Germinal center (tissue), 1 donor: ENCODE results near the gene EPM2AIP1.
"Not testable (repeated sequence)": the region's sequence is repeated elsewhere in the genome, so short reads cannot be mapped to it uniquely, and the experiment has no call there.

Source experiments
- DNase-seq: peaks from one replicate; pipeline ENCODE4 v3.0.0; 2012; ENCODE audit warnings: mixed read lengths, low spot score

EPM2AIP1 gene

DNA sequence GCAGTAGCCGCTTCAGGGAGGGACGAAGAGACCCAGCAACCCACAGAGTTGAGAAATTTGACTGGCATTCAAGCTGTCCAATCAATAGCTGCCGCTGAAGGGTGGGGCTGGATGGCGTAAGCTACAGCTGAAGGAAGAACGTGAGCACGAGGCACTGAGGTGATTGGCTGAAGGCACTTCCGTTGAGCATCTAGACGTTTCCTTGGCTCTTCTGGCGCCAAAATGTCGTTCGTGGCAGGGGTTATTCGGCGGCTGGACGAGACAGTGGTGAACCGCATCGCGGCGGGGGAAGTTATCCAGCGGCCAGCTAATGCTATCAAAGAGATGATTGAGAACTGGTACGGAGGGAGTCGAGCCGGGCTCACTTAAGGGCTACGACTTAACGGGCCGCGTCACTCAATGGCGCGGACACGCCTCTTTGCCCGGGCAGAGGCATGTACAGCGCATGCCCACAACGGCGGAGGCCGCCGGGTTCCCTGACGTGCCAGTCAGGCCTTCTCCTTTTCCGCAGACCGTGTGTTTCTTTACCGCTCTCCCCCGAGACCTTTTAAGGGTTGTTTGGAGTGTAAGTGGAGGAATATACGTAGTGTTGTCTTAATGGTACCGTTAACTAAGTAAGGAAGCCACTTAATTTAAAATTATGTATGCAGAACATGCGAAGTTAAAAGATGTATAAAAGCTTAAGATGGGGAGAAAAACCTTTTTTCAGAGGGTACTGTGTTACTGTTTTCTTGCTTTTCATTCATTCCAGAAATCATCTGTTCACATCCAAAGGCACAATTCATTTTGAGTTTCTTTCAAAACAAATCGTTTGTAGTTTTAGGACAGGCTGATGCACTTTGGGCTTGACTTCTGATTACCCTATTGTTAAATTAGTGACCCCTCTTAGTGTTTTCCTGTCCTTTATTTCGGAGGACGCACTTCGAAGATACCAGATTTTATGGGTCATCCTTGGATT, 674 bp upstream of the EPM2AIP1 start, which contains the start of gene MLH1:
Gene MLH1, plus strand, starts transcription at position 193 of the 958 bp plus-strand sequence. Its CDS starts 30 bp downstream, at position 223.
- peak; percentile 99 for DNase-seq

DNA sequence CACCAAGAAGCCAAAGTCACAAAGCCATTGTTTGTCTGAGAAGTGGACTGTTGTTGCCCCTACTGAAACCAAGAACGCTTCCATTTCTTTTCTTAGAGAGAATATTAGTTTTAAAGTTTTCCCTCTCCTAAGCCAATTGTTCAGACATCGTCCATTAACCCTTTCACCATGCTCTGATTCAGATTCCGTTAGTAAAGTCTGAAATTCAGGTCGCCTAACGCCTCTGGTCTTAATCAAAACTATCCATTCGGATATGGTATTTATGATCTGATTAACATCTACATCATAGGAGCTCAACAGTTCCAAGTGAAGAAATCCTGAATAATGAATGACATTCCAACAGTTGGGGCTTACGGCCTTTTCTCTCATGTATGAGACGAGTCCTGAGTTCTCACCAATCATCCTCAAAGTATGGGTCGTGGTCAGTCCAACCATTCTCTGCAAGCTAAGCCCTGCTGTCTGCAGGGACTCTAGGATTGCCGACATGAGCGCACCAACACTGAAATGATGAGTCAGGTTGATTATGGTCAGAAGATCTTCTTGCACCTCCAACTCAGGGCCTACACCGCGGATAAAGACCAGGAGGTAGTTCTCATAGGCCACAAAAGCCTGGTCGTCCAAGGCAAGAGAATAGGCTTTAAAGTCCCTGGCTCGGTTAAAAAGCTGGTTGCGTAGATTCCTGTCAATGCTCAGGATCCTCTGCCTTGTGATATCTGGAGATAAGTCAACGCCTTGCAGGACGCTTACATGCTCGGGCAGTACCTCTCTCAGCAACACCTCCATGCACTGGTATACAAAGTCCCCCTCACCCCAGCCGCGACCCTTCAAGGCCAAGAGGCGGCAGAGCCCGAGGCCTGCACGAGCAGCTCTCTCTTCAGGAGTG, 767 bp downstream of the EPM2AIP1 start:
- no peak for DNase-seq

DNA sequence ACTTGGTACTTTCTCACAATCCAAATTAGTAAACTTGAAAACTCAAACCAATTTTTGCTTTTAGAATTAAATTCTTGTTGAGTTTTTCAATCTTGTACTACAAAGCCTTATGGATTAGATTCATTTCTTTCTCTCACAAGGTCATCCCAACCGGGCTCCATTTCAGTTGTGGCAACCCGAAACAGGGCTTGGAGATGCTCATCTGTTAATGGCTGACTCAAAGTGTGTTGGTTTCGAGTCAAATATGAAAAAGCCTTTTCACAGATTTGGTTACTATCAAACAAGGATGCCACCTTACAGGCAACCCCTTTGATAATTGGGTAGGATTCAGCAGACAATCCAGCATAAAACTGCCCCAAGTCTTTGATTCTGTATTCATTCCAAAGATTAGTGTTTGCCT, 1.8 kb downstream of the EPM2AIP1 start:
- DNase-seq, result no peak

DNA sequence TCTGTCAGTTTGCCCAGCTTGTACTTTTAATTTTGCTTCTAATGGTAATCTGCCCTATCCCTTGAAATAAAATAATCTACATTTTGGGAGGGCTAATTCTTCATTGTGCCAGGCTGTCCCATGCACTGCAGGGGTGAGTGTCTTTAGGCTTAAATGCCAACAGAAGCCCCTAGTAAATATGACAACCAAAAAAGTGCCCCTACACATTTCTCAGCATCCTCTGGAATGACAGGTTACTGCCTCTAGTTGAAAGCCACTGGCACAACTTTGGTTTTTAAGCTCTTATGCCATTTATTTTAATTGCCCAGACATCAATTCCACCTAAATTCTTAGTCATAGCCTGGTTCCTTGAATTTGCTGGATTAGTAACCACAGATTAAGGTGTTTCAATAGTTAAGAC, 3.4 kb downstream of the EPM2AIP1 start:
- DNase-seq, result no peak

DNA sequence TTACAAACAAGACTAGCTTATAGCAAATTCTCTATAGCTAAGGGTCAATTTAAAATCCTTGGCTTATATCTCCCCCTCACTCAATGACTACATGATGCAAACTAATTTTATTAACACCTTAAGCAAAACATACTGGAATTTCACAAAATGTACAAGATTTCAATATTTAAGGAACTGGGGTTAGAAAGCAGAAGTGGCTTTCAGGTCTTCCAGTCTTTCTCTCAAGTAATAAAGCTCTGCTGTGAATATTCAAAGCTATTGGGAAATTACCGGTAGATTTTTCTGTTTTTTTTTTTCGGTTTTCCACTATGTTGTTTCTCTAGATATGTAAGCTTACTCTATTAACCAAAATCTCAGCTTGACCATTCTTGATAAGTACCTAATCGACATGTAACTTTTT, 3.9 kb downstream of the EPM2AIP1 start:
- no peak for DNase-seq

DNA sequence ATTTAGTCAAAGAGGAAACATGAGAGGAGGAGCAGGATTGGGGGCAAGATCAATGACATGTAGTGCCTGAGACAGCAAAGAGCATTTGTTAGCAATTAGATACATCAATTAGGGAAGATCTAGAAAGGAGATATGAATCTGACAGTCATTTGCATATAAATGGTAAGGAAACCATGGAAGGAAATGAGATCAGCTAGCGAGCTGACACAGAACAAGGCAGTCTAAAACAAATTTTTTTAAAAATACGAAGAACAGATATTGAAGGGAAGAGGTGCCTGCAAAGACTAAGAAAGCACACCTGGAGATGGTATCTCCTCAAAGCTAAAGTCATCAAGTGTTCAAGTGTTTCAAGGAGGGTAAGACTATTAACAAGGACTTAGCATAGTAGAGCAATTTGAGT, 4.6 kb downstream of the EPM2AIP1 start:
- DNase-seq, result no peak

DNA sequence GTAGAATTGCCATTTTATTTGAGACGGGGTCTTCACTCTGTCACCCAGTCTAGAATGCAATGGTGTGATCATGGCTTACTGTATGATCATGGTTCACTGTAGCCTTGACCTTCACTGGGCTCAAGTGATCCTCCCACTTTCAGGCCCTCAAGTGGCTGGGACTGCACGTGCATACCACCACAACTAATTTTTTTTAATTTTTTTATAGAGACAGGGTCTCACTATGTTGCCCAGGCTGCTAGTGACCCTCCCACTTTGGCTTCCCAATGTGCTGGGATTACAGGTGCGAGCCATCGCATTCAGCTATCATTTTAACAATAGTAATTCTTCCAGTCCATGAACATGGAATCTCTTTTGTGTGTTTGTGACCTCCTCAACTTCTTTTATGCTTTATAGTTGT, 11.9 kb downstream of the EPM2AIP1 start:
- no peak for DNase-seq

DNA sequence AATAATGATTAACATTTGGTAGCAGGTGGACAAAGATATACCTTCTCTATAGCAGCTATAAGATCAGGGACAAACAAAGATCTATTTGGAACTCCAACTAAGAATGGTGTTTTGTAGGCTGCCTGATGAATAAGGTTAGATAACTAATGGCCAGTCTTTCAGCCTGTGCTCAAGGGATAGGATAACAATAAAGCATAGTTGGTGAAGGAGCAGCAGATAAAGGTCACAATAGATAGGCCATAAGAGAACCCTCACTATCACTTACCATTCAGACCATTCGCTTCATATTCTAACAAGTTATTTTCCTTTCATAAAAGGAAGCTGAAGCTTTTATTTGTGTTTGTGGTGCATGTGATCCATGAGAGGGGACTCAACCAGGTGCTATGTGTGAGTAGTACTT, 19.8 kb downstream of the EPM2AIP1 start:
- DNase-seq, result no peak

DNA sequence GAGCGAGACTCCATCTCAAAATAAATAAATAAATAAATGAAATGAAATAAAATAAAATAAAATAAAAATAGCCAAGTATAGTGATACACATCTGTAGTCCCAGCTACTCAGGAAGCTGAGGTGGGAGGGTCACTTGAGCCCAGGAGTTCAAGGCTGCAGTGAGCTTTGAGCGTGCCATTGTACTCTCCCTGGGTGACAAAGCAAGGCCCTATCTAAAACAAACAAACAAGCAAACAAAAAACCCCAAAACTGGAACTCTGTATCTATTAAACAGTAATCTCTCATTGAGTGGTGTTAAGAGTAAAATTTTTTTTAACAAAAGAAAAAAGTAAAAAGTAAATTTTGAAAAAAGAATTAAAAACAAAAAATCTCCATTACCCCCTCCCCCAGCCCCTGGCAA, 20.8 kb downstream of the EPM2AIP1 start:
- DNase-seq, result no peak

DNA sequence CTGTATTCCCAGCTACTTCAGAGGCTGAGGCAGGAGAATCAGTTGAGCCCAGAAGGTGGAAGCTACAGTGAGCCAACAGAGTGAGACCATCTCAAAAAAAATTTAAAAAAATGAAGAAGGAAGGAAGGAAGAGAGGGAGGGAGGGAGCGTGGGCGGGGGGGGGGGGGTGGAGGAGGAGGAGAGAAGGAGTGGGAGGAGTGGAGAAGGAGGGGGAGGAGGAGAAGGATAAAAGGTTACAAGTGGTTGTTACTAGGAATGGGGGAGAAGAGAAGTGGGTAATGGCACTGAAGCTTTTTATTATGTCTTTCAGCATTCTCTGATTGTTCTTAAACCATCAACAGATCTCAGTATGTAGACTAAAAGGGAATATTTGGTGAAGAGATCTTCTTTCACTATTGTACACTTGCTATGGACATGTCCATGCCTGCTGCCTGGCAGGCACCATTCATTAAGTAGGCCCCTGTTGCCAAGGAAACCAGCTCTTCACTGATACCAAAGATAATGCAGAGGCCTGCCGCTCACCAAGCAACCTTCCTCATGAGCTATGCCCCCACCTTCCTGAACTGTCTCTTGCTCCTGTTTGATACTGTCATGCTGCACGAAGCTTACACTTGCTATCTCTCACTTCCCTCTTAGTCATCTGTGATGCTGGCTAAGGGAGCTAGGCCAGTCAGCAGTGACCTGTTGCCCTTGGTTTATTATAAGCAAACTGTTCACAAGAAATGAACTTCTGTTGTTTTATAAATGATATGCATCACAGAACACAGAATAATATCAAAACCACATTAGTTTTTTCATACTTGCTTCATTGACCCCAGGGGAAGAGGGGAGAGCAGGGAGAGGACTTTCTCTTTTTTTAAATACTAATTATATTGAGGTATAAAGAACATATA, 23.1 kb downstream of the EPM2AIP1 start:
- DNase-seq, result peak; percentile 65

DNA sequence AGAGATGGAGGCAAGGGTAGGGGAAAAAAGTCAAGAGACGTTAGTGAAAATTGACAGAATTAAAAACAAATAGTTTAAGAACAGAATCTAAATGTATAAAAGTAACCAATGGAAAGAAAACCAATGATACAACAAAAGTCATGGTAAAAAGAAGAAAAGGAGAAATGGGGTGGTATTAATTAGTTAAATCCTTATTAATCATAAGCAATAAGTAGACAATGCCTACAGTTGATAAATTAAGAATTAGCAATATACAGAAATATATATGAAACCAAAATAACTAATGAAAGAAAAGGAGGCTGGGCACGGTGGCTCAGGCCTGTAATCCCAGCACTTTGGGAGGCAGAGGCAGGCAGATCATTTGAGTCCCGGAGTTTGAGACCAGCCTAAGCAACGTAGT, 23.8 kb downstream of the EPM2AIP1 start:
- DNase-seq, result no peak

DNA sequence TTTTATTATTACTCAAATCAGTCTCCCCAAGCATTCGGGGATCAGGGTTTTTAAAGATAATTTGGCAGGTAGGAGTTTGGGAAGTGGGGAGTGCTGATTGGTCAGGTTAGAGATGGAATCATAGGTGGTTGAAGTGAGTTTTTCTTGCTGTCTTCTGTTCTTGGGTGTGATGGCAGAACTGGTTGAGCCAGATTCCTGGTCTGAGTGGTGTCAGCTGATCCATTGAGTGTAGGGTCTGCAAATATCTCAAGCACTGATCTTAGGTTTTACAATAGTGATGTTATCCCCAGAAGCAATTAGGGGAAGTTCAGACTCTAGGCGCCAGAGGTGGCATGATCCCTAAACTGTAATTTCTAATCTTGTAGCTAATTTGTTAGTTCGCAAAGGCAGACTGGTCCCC, 27.5 kb downstream of the EPM2AIP1 start:
- no peak for DNase-seq

DNA sequence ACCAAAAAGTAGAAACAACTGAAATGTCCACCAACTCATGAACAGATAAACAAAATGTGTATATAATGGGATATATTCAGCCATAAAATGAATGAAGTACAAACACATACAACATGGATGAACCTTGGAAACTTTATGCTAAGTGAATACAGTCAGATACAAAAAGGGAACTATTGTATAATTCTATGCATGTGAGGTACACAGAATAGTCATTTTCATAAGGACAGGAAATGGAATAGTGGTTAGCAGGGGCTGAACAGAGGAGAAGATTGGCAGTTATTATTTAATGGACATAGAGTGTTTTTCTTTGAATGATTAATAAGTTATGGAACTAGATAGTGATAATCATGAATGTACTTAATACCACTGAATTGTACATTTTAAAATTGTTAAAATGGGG, 28.1 kb downstream of the EPM2AIP1 start:
- DNase-seq, result no peak

DNA sequence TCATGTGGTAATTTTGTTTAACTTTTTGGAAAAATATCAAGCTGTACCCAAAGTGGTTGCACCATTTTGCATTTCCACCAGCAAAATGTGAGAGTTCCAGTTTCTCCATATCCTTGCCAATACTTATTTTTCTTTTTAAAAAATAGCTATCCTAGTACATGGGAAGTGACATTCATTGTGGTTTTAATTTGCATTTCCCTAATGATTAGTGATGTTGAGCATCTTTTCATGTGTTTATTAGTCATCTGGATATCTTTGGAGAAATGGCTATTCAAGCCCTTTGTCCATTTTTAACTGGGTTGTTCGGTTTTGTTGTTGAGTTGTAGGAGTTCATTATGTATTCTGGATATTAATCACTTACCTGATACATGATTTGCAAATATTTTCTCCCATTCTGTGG, 28.6 kb downstream of the EPM2AIP1 start:
- DNase-seq, result no peak

DNA sequence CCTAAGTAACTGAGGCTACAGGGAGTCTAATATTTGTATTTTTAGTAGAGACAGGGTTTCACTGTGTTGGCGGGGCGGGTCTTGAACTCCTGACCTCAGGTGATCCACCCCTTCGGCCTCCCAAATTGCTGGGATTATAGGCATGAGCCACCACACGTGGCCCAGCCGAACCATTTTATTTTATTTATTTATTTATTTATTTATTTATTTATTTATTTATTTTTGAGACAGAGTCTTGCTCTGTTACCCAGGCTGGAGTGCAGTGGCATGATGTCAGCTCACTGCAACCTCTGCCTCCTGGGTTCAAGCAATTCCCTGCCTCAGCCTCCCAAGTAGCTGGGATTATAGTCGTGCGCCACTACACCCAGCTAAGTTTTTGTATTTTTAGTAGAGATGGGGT, 29.9 kb downstream of the EPM2AIP1 start:
- DNase-seq, result not testable (repeated sequence)

DNA sequence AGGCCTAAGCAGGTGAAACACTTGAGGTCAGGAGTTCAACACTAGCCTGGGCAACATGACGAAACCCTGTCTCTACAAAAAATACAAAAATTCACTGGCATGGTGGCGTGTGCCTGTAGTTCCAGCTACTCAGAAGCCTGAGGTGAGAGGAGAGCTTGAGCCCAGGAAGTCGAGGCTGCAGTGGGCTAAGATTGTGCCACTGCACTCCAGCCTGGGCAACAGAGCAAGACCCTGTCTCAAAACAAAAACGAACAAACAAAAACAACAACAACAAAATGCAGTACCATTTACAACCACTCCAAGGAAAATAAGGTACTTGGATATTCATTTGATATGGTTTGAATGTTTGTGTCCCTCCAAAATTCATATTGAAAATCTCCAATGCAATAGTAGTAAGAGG, 32.4 kb downstream of the EPM2AIP1 start:
- no peak for DNase-seq

DNA sequence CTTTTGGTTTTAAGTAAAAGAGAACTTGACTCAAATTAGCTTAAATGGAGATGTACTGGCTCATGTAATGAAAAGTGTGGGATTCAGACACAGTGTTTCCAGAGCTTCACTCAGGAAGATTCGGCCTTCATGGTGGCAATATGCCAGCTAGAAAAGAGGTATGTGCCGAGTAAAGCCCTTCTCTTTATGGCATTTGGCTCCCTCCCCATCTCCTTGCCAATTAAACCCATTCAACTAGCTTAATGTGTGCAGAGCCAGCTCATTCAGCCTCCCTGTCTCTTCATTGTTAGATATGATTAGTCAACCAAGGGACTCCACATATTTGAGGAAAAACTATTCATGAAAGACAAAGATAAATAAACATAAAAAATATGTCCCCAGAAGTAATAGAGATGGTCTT, 33.1 kb downstream of the EPM2AIP1 start:
- DNase-seq, result no peak

DNA sequence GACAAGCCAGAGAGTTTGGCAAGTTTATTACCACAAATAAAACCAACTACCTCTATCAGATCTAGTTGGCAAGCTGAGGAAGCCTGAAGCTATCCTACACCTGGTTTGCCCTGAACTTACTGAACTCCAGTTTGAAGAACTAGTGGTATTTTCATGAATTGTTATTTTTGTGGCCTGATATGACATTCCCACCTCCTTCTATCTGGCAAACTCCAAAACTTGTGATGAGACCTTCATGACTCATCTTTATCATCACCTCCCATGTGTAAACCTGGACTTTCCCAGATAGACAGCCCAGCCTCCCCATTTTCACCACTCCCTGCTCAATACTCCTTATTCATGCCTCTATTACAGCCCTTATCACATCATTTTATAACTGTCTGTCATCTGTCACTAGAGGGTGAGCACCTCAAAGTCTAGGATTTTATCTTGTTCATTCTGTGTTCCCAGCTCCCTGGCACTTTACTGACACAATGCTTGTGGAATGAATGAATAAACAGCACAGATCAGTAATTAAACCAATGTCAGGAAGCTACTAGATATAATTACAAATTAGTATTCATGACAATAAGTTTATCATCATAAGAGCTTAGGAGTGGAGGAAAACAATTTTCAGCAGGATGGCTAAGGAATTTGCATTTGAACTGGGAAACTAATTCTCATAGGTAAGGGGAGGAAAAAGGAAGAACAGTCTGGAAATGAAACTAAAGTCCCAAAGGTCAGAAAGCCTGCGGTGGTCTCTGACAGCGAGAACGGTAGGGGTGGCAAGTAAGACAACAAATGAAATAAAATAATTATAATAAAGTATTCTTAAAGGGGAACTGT, 34.9 kb downstream of the EPM2AIP1 start:
- DNase-seq, result no peak

DNA sequence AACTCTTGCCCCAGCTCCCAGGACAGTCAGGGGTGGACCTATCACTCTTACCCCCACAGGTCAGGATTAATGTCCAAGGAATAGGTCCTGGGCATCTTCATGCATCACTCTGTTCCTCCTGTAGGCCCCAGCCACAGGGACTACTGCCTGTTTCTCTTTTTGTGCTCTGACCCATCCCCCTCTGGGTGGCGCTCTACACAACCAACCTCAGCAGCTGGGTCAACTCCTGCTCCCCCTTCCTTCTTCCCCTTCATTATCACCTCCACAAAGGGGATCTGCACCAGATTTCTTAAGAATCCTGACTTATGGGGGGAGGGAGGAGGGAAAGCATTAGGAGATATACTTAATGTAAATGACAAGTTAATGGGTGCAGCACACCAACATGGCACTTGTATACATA, 35.9 kb downstream of the EPM2AIP1 start:
- DNase-seq, result no peak

DNA sequence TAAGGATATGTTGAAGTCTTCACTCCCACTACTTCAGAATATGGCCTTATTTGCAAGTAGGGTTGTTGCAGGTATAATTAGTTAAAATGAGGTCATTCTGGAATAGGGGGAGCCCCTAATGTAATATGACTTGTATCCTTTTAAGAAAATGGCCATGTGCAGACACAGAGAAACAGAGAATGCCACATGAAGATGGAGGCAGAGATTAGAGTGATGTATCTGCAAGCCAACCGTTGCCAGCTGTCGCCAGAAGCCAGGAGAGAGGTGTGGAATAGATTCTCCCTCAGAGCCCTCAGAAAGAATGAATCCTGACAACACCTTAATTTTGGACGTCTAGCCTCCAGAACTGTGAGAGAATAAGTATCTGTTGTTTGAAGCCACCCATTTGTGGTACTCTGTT, 36.8 kb downstream of the EPM2AIP1 start:
- DNase-seq, result no peak
